NCI-H2196 (cell line): ENCODE data around the gene MED13L.

ENCODE experiments used
- DNase-seq: peaks from one replicate; lab custom pipeline; 2025; ENCODE audit not compliant: unreplicated experiment; lab: John Stamatoyannopoulos, UW

Gene MED13L

DNA sequence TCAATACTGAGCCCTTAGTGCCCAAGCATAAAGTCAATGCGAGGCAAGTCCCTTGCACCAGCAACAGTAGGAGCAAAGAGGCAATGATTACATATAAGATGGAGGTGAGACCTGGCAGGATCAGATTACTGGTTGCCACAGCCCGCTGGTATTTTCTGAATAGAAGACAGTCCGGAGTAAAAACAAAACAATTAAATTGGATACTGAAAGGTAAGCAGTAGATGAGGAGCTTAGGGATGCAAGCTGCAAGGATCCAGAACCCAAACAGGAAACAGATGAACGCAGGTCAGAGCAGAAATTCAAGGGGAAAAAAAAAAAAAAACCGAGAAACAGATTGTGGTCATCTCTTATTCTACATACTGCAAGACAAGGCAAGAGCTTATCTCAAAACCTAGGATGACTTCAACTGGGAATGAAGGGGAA, 119.6 kb downstream of the MED13L start:
- DNase-seq, result peak; percentile 26

DNA sequence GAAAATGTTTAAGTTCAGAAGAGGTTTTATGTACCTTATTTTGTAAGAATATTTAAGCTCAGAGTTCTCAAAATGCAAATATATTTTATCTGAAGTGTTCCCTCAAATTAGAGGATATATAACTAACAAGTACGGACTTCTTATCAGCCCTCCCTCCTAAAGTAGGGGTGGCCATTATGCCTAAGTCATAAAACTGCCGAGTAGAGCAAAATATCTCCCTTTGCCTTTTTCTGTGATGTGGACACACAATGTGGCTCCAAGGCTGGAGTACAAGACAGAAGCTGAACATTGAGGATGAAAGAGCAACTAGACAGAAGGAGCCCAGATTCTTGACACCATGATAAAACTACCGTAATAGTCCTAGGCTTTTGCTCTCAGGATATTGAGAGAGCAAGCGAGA, 120.9 kb downstream of the MED13L start:
- DNase-seq, result no peak

DNA sequence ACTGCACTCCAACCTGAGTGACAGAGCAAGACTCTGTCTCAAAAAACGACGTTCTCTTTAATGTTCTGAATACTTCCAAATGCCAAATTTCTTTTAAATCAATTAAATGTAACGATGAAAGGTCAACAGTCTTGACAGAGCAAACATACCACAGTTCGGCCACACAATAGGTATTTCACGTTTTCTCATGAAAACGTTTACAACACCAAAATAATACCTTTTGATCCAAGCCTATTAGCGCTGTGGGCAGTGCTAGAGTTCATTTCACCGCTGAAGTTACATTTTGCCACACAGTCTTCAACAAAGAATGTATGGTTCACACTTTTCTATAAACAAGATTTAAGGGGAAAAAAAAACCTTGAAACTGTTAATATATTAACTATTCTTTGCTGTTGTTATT, 122.1 kb downstream of the MED13L start:
- DNase-seq, result no peak

DNA sequence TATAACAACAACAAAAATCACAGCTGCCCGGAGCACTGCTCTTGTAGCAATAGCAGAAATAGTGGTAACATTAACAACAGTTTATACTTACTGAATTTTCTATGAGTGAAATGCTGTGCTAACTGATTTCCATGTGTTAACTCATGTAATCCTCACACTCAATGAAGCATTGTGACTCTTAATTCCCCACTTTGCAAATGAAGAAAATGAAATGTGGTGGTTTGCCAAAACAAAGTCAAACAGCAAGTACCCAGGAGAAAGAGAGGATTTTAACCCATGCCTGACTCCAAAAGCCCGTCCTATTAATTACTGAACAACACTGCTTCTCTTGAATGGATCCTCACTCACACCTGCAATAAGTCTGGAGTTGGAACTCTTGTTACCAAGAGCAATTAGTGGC, 123.5 kb downstream of the MED13L start:
- no peak for DNase-seq

DNA sequence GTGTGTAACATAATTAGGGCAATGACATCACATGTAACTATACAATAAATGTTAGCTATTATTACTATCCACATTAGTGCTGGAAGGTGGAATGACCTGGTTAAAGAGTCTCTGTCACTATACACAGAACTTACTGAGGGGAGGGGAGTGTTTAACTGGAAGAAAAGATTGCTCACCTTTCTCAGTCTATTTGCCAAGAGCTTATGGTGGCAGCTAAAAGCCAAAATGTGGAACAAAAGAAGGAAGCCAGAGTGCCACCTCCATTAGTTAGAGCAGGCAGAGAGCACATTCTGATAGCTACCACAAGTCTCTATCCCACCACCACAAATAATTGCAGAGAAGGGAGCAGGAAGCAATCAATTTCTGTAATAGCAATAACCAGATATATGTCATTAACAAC, 124.4 kb downstream of the MED13L start:
- no peak for DNase-seq

DNA sequence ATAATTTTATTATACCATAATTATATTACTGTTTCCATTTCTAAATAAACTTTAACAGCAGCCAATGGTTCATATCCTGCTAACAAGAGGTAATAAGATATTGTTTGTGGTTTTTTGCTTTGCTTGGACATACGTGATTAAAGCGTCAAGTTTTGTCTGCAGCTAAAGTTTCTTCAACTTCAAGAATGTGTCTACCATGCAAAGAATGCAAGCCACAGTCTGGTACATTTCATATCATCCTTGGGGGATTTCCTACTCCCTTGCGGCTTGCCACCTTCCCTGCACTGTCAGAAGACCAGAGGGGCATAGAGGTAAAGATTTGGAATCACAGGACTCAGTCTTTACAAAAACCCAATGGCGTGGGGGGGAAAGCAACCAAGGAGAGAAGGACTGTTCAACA, 125.2 kb downstream of the MED13L start:
- DNase-seq, result no peak

DNA sequence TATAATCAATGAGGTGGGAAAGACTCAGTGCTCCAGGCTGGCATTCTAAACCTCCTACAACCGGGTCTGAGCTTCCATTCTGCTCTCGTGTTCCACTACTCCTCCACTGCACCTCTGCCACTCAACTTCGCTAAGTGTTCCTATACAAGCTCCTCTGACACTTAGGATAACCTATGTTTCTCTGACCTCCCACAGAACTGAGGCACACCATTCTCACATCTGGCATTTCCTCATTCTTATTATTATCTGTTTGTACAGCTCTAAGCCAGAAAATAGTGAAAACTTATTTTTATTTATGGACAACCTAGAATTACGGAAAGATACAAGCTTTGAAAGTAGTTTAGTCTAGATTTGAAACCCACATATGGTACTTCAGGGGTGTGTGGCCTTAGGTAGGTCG, 127.0 kb downstream of the MED13L start:
- DNase-seq, result no peak

DNA sequence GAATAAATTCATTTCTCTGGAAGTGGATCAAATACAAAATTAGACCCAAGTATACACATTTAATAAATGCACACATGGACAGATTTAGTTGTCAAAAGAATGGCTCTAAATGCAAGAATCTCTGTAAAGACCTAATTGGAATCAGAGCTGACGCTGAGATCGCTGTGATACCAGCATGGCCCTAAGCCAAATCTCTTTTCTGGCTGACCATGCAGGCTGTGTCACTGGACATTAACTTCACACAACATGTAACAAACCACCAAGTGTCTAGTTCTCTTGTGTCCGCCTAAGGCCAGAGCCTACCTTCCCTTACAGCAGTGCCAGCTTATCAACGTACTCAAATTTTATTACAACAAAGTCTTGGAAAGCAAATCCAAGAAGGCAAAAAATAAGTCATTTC, 127.5 kb downstream of the MED13L start:
- DNase-seq, result peak; percentile 27

DNA sequence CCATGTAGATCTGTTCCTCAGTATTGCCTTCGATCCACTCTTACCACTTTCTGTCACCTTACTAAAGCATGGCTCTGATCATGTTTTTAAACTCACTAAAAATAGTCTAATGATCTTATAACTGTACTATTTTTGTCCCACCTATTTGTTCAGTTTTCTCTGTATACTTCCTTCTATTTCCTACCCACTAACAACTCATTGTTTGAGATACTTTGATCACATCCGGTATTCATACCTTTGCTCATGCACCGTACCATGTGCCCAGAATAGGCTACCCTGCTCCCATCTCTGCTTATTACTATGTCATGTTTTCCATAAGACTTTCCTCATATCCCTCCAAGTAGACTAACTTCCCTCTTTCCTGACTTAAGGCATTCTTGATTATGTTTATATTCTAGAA, 128.6 kb downstream of the MED13L start:
- DNase-seq, result no peak

DNA sequence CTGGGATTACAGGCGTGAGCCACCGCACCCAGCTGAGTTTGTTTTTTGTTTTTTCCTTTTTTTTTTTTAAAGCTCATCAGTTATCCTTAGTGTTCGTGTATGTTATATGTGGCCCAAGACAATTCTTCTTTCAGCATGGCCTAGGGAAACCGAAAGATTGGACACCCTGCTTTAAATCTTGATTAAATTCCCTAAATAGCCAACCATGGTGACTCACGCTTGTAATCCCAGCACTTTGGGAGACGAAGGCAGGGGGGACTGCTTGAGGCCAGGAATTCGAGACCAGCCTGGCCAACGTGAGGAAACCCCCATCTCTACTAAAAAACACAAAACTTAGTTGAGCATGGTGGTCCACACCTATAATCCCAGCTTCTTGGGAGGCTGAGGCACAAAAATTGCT, 131.1 kb downstream of the MED13L start:
- no peak for DNase-seq

DNA sequence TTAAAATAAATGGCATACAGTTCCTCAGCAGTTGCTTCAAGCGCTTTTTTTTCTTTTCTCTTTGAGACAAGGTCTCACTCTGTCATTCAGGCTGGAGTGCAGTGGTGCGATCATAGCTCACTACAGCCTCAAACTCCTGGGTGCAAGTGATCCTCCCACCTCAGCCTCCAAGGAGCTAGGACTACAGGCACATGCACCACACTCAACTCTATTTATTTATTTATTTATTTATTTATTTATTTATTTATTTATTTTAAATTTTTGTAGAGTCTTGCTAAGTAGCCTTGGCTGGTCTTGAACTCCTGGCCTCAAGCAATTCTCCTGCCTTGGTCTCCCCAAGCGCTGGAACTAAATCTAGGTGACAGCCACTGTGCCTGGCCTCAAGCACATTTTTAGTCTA, 132.0 kb downstream of the MED13L start:
- no peak for DNase-seq

DNA sequence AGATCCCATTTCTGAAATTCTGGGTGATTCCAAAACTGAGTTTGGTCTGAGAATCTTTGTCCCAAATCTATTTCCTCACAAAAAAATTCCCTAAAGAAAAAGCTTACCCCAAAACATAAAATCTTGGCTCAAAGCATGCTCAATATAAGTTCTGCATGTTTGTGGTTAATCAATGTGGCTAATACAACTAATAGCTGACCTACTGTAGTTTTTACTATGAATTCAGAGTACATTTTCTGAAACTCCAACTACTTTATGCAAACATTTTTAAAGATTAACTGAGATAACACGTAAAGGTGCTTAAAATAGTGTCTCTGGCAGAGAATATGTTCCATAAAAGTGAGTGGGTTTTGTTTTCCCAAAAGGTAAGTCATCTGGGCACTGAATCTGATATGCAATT, 133.1 kb downstream of the MED13L start:
- no peak for DNase-seq

DNA sequence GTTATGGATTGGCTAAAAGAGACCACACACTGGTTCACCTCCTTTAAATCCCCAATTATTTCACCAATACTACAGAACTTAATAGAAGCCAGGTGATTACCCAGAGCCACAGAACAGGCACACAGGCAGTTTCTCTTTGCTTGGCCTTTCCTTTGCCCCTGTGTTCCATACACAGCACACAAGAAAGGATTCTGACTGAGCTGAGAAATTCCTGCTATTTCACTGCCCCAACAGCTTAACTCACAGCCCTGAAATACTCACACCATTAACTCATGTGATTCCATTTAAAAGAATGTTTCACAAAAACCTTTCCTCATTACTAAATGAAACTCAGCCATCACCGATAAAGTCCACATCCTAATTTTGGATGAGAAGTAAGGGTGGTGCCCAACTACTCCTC, 133.6 kb downstream of the MED13L start:
- no peak for DNase-seq

DNA sequence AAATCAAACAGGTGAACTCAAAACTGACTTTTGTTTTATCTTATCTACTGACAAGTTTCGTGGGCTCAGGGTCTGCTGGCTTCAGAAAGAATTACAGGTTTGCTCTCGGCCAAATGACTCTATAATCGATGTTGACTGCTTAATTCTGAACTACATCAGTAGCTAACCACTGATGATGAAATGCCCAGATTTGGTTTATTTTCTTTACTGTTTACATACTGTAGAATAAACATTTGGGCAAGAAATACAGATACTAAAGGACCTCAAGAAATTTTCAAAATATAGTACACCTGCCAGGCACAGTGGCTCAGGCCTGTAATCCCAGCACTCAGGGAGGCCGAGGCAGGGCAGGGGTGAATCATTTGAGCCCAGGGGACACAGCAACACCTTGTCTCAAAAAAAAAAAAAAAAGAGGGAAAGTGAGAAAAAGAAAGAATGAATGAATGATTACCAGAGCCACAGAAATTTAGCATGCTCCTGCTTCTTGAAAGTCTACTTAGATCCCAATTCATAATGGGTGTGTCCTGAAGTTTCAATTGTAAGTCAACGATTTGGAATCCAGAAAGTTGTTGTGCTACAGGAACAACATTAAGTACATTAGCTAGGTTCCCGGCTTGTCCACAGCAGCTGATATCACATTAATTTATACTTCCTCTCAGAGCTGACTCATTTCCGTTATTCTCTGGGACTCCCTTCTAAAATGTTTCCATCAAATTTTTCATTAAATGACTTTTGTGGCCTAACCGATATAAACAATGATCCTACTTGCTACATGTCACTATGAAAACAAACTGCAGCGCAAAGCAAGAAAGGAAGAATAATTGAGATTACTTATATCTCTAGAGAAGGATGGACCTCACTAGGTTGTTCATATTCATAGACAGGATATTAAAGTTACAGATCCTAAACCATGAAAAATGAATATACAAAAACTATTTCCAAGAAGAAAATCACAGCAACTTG, 134.3 kb downstream of the MED13L start:
- DNase-seq, result no peak

DNA sequence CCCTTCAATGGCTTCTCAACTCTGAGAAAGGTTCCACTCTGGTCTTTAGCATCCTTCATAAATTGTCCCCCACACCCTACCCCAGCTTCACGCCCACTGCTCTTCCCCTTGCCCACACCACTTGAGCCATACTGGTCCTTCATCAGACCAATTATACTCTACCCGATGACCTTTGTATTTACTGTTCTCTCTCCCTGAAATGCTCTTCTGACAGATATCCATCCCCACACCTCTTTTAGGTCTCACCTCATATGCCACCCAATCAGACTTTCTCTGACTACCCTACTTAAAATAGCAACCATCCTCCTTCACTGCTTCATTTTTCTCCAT, 135.7 kb downstream of the MED13L start:
- DNase-seq, result no peak

DNA sequence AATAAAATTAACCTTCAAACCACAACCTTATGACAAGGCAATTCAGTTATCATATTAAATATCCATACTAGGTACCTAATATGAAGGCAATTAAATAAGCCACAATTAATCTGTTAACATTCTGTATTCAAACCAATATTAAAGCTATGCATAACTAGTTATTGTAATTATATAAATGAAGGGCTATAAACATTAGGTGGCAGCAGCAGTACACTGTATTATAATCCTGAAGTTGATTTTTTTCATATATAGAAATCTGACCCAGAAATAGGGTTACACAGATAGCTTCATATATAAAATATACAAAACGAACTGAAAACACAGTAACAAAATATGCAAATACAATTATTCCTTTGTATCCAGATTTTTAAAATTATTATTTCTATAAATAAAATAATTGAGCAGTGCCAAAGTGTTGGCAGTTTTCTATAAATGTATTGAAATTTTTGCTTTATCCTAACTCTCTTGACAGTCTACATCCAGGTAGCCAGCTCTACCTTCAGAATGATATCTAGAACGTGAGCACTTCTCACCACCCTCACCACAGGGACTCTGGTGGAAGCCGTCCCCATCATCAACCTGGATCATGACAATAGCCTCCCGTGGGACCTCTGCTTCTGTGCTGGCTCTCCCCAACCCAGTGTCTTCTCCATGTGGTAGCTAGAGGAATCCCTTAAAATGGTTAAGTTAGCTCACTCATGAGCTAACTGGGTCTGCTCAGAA, 136.2 kb downstream of the MED13L start:
- no peak for DNase-seq

DNA sequence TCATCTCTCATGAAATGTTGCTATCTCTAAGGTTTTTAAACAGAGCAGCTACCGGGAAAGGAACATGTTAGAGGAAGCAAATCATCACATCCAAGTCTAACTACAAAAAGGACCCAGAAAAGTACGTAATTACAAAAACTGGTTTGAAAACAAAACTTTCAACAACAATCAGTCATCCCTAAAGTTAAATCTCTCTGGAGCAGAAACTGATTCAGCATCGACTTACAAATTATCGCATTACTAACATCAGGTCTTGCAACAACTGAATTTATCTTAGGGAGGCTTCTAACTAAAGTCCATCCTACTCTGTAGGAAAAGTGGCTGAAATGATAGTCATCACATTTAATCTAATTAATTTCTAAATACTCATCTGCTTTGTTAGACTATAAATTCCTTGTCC, 137.0 kb downstream of the MED13L start:
- no peak for DNase-seq

DNA sequence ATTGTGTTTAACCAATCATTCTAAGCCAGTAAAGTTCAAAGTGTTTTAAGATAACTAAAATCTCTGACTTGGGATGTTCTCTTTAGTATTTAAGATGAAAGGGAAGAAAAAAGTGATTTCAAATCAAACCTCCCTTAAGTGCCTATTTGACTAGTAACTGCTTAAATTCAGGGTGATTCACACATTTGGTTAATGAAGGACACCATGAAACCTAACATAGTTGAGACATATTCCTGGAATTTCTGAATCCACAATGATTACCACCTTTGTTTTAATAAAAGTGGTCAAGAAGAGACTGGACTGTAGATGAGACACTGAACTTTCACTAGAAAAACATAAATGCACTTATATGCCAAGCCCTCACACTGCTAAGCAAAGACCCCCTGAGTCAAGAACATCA, 138.7 kb downstream of the MED13L start:
- no peak for DNase-seq

DNA sequence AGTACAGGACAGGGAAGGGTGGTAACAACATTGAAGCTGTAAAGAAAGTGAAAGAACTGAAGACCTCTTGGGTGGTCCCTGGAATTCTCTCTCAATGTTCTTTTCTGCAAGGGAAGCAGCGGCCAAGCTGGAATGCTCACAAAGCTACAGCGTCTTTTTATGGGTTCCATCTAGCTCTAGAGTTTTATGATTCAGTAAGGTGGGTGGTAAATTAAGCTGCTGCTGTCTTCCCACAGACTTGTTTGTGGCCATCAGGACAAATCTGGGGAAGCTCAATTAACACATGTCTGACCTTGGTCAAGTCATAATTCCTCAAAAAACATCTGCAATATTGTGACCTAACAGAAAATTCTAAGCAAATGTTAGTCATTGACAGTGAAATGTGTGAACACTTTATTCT, 139.1 kb downstream of the MED13L start:
- no peak for DNase-seq

DNA sequence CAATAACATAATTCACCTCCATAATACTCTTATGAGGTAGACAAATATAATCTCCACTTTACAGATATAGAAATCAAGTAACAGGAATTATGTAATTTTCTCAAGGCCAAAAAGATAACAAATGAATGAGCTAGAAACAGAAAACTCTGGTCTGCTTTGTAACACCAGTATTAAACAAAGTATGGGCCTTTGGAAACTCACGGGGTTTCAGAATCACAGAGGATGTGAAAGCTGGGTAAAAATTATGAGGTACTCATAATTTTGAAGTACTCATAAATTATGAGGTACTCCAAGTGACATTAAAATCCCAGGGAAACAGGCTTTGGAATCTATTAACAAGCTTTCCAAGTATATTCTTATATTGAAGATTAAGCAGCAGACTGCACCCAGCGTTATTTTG, 140.2 kb downstream of the MED13L start:
- no peak for DNase-seq

DNA sequence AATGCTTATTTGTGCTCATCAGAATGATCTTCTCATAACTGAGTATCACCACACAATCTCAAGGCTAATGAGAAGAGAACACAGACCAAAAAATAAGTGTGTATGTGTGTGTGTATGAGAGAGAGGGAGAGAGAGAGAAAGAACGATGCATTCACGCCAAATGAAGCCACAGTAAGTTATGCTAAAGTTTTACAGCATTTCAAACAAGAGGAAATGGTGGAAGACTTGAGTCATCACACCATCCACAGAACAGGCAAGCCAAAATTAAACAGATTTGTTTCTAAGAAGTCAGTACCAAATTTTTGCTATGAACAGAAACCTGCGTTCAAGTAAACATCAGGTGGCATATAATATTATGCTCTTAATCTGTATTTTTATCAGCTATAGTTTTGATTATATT, 141.2 kb downstream of the MED13L start:
- DNase-seq, result no peak

DNA sequence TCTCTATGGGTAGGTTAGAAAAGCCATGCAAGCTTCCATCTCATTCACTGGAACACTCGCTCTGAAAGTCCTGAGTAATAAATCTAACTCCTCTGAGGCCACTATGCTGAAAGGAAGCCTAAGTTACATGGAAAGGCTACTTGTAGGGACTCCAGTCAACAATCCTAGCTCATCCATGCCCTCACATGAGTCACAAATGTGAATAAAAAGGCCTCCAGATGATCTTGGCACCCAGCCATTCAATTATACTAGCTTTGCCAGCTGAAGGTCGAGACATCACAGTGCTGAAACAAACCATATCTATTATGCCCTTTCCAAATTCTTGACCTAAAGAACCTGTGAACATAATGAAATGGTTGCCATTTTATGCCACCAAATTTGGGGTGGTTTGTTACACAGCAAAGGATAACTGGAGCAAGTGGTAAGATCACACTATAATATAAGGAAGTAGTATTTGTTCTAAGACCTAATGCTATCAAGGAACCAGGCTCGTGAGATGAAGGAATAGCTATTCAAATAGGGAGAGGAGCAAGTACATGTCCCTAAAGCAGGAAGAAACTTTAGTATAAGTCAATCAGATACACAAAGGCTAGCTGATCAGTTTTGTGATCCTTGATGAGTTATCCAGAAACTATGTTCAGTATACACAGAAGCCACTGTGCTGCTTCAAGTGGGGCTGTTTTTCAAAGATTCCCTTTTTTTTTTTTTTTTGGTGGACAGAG, 142.1 kb downstream of the MED13L start:
- peak; percentile 68 for DNase-seq
